Subcutaneous abdominal adipose tissue (tissue), 5 donors: ENCODE measurements around the gene PHLDB1.

Experiments
- H3K27ac ChIP-seq: one replicate; pipeline ENCODE4 v1.7.0; 2013; ENCODE audit warnings: low read depth, mild to moderate bottlenecking, inconsistent platforms, low read length, moderate library complexity
- H3K27me3 ChIP-seq, 5 donors: one replicate each; pipeline ENCODE4 v1.7.0; 2013; ENCODE audit warnings: low read length in 5 of 5, inconsistent platforms in 1 of 5; ENCODE audit not compliant: control insufficient read depth in 5 of 5, insufficient read depth in 4 of 5
- H3K36me3 ChIP-seq, 5 donors: one replicate each; pipeline ENCODE4 v1.7.0; 2013; ENCODE audit warnings: low read length in 5 of 5; ENCODE audit not compliant: control insufficient read depth in 5 of 5, insufficient read depth in 5 of 5
- H3K4me1 ChIP-seq, 5 donors: one replicate each; pipeline ENCODE4 v1.7.0; 2013; ENCODE audit warnings: low read length in 5 of 5, mild to moderate bottlenecking in 3 of 5, moderate library complexity in 1 of 5; ENCODE audit not compliant: control insufficient read depth in 5 of 5, insufficient read depth in 5 of 5
- H3K4me3 ChIP-seq, 5 donors: one replicate each; pipeline ENCODE4 v1.7.0; 2013; ENCODE audit warnings: low read length in 5 of 5, low read depth in 1 of 5
- H3K9ac ChIP-seq, 5 donors: one replicate each; pipeline ENCODE4 v1.7.0; 2013; ENCODE audit warnings: low read length in 5 of 5, mild to moderate bottlenecking in 4 of 5, moderate library complexity in 3 of 5
- H3K9me3 ChIP-seq, 5 donors: one replicate each; pipeline ENCODE4 v1.7.0; 2013; ENCODE audit warnings: low read length in 5 of 5; ENCODE audit not compliant: control insufficient read depth in 5 of 5
- donor health status: healthy.
- donor health status: healthy.
- donor health status: healthy.
- donor health status: healthy.
- donor health status: healthy.

PHLDB1 gene

DNA sequence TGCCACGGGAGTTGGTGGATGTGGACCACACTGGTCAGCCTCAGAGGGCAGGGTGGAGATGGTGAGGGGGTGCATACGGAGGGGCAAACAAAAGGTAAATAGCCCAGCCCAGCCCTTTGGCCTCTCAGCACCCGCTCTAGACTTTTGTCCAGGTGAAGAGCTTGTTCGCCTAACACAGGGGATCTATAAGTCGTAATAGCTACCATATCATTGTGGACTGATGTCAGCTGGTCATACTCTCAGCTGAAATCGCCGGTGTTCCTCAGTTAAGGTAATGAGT, 99.1 kb downstream of the PHLDB1 start:
- H3K4me3 ChIP-seq: no peak overlapping the region
- H3K9ac ChIP-seq: no peak overlapping the region
- no peaks in the 10 kb centered on the region for H3K36me3 ChIP-seq
- no peaks in the 10 kb centered on the region for H3K27me3 ChIP-seq
- H3K9me3 ChIP-seq: peaks cover 0 to 2% (median 0%) of the 10 kb centered on the region in 5 donors
- H3K27ac ChIP-seq: no peak overlapping the region
- H3K4me1 ChIP-seq: peaks cover 0 to 4% (median 0%) of the 10 kb centered on the region in 5 donors
